Measurements from ENCODE around the gene UQCRQ. TPM values are rescaled to one million over a fixed set of nuclear protein-coding genes. Genes with fewer than 3 reads are reported as not detected.
A peak's percentile ranks its signal among the peaks of the same experiment; 100 is the strongest.

UQCRQ gene
- total and polyA plus RNA-seq, 2 donors (not counting 3 experiments of a cell fraction or from before 2014, with no cell fraction given), result 246 to 390 TPM

DNA sequence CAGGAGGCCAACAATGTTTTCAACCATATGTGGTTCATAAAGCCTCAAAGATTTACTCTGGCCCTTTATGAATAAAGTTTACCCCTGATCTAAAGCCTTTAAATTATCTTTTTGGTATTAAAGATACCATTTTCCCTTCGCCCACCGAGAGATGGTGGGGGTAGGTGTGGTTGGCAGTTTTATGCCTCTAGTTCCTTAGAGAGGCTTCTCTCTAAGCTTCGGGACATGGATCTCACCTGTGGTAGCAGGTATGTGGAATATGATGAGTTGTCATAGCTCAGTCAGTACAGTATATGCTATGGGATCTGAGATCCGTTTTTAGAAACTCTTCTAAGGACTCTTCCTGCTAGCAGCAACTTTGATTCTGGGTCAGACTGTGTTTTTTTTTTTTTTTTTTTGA lies 2.3 kb downstream of the UQCRQ start:
- H3K27ac ChIP-seq (ENCODE audit: insufficient read depth, low read depth, low read length), result no peak overlapping the region

DNA sequence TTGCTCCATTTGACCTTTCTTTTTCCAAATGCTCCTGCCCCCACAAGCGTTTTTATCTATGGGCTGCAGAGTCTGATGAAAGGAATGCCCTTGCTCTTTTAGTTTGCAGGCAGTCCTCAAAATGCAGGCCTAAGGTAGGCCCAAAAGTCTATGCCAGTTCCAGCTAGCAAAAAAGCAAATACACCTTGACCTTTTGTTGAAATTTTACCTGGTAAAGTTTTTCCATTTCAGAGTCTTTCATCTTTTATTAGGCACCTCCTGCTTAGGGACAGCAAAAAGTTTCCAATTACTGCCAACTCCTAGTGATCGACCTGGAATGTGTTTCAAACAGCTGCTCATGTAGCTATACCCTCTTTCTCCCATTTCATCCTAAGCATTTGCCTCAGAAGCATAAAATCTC lies 4.4 kb downstream of the UQCRQ start:
- H3K36me3 ChIP-seq (ENCODE audit: control insufficient read depth in 2 of 2, extremely low read depth in 1 of 2, insufficient read depth in 2 of 2, low read length in 2 of 2), result peaks cover 2 to 3% of the 10 kb centered on the region in 2 experiments
- dilution Hi-C loops (cut with MboI; ENCODE audit: extremely low pct_ligation_motif_present, low sequenced_read_pairs) (no loop called here), intact Hi-C loops (cut with micrococcal nuclease) (no loop called here)
- no peak overlapping the region for H3K27ac ChIP-seq (ENCODE audit: insufficient read depth, low read depth, low read length)
- H3K79me2 ChIP-seq (ENCODE audit: control insufficient read depth, insufficient read depth, low read length), result peaks cover 10% of the 10 kb centered on the region
- H3K4me3 ChIP-seq (replicated peaks in 1 of 3; ENCODE audit: insufficient read depth in 1 of 3, low read depth in 1 of 3, low read length in 3 of 3), result no peak overlapping the region
- no peak for TF ChIP-seq MYC (IDR thresholded peaks at IDR 0.05; ENCODE audit: low read depth, low read length)
- TF ChIP-seq, protein P1, sequence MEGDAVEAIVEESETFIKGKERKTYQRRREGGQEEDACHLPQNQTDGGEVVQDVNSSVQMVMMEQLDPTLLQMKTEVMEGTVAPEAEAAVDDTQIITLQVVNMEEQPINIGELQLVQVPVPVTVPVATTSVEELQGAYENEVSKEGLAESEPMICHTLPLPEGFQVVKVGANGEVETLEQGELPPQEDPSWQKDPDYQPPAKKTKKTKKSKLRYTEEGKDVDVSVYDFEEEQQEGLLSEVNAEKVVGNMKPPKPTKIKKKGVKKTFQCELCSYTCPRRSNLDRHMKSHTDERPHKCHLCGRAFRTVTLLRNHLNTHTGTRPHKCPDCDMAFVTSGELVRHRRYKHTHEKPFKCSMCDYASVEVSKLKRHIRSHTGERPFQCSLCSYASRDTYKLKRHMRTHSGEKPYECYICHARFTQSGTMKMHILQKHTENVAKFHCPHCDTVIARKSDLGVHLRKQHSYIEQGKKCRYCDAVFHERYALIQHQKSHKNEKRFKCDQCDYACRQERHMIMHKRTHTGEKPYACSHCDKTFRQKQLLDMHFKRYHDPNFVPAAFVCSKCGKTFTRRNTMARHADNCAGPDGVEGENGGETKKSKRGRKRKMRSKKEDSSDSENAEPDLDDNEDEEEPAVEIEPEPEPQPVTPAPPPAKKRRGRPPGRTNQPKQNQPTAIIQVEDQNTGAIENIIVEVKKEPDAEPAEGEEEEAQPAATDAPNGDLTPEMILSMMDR (IDR thresholded peaks at IDR 0.05; ENCODE audit: extremely low read depth in 1 of 2, insufficient read depth in 1 of 2, low read depth in 1 of 2, low read length in 2 of 2), result no peak
- TF ChIP-seq EZH2 (IDR thresholded peaks at IDR 0.05; ENCODE audit: borderline replicate concordance, low read depth, low read length, severe bottlenecking), result no peak
- no peak for TF ChIP-seq POLR2A (IDR thresholded peaks at IDR 0.05; ENCODE audit: low read depth, low read length)
- TF ChIP-seq GATA2 (IDR thresholded peaks at IDR 0.05; ENCODE audit: insufficient read depth, insufficient read length, low read depth, low read length), result no peak
- TF ChIP-seq, protein P2, sequence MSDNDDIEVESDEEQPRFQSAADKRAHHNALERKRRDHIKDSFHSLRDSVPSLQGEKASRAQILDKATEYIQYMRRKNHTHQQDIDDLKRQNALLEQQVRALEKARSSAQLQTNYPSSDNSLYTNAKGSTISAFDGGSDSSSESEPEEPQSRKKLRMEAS (IDR thresholded peaks at IDR 0.05; ENCODE audit: insufficient read depth, insufficient read length), result no peak
- TF ChIP-seq FOS (IDR thresholded peaks at IDR 0.05; ENCODE audit: borderline replicate concordance, insufficient read depth, low read length), result no peak
- no peak for TF ChIP-seq POLR2AphosphoS5 (IDR thresholded peaks at IDR 0.05; ENCODE audit: insufficient read depth, low read depth, low read length)
- TF ChIP-seq JUN (IDR thresholded peaks at IDR 0.05; ENCODE audit: borderline replicate concordance, insufficient read depth, insufficient read length, low read depth), result no peak
- no peaks in the 10 kb centered on the region for H4K20me1 ChIP-seq (replicated peaks; ENCODE audit: control insufficient read depth, extremely low read depth, insufficient read depth, low read length)
- CTCF ChIA-PET, result interaction anchor here (0.9 kb wide), 1 partner anchor 12 kb away, joined by 3 read pairs; no protein-coding TSS in a partner anchor
- no peak overlapping the region for H3K4me2 ChIP-seq (ENCODE audit: insufficient read depth, low read length)
- no peaks in the 10 kb centered on the region for H3K9me1 ChIP-seq (replicated peaks; ENCODE audit: control insufficient read depth, extremely low read depth, insufficient read depth, low read length)
- H3K4me1 ChIP-seq (ENCODE audit: control insufficient read depth, extremely low read depth, insufficient read depth, low read length), result peaks cover 9% of the 10 kb centered on the region
- H3K27me3 ChIP-seq (ENCODE audit: control insufficient read depth in 2 of 2, insufficient read depth in 2 of 2, low read length in 2 of 2), result no peaks in the 10 kb centered on the region
- no peak overlapping the region for H2AFZ ChIP-seq (ENCODE audit: low read depth, low read length)
- no TSS peak for BruUV-seq (replicated peaks)
- no peak overlapping the region for H3K9ac ChIP-seq (replicated peaks; ENCODE audit: extremely low read depth, insufficient read depth, low read length)
- POLR2A ChIA-PET, result no interaction called here
- no peaks in the 10 kb centered on the region for H3K9me3 ChIP-seq (replicated peaks; ENCODE audit: control insufficient read depth, insufficient read depth, low read length)
- no peak for FAIRE-seq
- no peak for DNase-seq (ENCODE audit: low read depth, low spot score)

More for the DNA sequence above, 2.3 kb downstream of the UQCRQ start:
- no TSS peak for BruUV-seq (replicated peaks)
- dilution Hi-C loops (cut with MboI; ENCODE audit: extremely low pct_ligation_motif_present, low sequenced_read_pairs) (no loop called here), intact Hi-C loops (cut with micrococcal nuclease) (loop anchor here (5.0 kb wide), 2 partner anchors 131 to 481 kb away; partner anchors contain the start of gene KIF3A)
- peak; percentile 11 for TF ChIP-seq POLR2AphosphoS5 (IDR thresholded peaks at IDR 0.05; ENCODE audit: insufficient read depth, low read depth, low read length)
- TF ChIP-seq, protein P1 (IDR thresholded peaks at IDR 0.05; ENCODE audit: extremely low read depth in 1 of 2, insufficient read depth in 1 of 2, low read depth in 1 of 2, low read length in 2 of 2), result no peak
- ChIA-PET POLR2A (no interaction called here), CTCF (interaction anchor here (1.0 to 1.2 kb wide), 4 partner anchors 14 to 114 kb away, joined by 3 to 6 read pairs (median 4); no protein-coding TSS in a partner anchor)
- no peak for FAIRE-seq
- Histone ChIP-seq H3K79me2 (ENCODE audit: control insufficient read depth, insufficient read depth, low read length) (peaks cover 10% of the 10 kb centered on the region), H3K36me3 (ENCODE audit: control insufficient read depth in 2 of 2, extremely low read depth in 1 of 2, insufficient read depth in 2 of 2, low read length in 2 of 2) (no peaks in the 10 kb centered on the region), H3K4me2 (ENCODE audit: insufficient read depth, low read length) (no peak overlapping the region), H2AFZ (ENCODE audit: low read depth, low read length) (no peak overlapping the region), H3K4me3 (replicated peaks in 1 of 3; ENCODE audit: insufficient read depth in 1 of 3, low read depth in 1 of 3, low read length in 3 of 3) (no peak overlapping the region), H3K9ac (replicated peaks; ENCODE audit: extremely low read depth, insufficient read depth, low read length) (no peak overlapping the region), H3K9me3 (replicated peaks; ENCODE audit: control insufficient read depth, insufficient read depth, low read length) (no peaks in the 10 kb centered on the region), H3K9me1 (replicated peaks; ENCODE audit: control insufficient read depth, extremely low read depth, insufficient read depth, low read length) (no peaks in the 10 kb centered on the region), H3K4me1 (ENCODE audit: control insufficient read depth, extremely low read depth, insufficient read depth, low read length) (peaks cover 12% of the 10 kb centered on the region), H3K27me3 (ENCODE audit: control insufficient read depth in 2 of 2, insufficient read depth in 2 of 2, low read length in 2 of 2) (no peaks in the 10 kb centered on the region), H4K20me1 (replicated peaks; ENCODE audit: control insufficient read depth, extremely low read depth, insufficient read depth, low read length) (no peaks in the 10 kb centered on the region)
- no peak for DNase-seq (ENCODE audit: low read depth, low spot score)
